Measurements from ENCODE around the gene EEF1G.

EEF1G gene

DNA sequence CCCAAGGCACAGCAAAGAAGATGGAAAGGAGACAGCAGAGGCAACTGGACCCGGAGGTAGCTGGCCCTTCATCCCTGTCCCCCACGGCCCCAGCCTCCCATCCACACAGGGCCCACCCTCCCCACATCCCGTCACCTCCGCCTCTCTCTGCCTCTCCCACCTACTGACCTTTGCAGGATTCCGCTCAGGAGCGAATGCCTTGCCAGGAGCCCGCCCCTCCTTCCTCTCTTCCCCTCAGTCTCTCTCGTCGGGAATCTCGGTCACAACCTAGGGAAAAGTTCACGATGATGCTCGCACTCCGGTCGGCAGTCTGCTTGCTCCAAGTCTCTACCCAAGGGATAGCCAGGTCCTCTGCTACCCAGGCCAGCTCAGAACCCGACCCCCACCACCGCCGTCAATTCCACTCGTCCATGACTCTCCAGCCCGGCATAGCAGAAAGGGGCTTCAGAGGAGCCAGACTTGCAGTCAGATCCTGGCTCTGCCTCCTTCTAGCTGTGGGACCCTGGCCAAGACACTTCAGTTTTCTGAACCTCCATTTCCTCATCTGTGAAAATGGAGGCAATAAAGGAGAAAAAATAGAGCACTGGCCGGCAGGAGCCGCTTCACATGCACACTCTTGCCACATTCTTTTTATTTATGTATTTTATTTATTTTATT lies 37.3 kb downstream of the EEF1G start:
- no peak for DNase-seq

DNA sequence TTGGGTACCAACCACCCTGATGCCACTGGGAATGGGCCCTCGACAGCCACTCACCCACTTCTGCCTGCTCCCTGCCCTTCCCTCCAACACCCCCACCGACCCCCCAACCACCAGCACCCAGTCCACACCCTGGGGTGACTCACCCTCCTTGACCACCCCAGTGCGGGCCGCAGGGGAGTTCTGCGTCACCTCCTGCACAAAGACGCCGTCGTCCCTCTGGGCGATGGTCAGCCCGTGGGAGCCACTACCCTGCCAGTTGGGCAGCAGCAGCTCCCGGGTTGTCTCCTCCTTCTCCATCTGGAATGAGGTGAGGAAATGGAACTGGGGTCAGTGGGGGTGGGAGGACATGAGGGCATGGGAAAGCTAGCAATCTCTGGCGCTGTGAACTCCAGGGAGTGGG lies 37.9 kb downstream of the EEF1G start:
- DNase-seq = no peak

DNA sequence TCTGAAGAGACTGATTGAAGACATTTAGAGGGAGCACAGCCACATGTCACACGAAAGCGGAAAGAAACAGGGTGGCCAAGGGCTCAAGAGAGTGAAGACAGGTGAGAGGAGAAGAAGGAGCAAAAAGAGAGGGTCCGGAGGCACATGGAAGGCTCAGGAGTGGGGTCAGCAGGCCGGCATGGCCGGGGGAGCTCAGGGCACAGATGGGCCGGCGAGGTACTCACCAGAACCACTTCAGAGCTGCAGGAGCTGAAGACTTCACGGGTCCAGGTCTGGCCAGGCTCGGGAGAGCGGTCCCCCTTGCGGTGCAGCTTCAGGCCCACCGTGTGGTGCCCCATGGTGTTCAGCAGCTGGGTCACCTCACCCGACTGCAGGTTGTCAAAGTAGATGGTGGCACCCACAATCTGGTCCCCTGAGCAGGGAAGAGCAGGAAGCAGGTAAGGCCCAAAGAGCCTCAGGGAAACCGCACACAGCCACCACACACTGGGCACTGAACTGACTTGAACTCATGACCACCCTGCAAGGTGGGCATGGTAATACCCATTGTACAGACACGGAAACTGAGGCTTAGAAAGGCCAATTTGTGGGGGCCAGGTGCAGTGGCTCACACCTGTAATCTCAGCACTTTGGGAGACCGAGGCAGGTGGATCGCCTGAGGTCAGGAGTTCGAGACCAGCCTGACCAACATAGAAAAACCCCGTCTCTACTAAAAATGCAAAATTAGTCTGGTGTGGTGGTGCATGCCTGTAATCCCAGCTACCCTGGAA lies 38.7 kb downstream of the EEF1G start:
- no peak for DNase-seq

DNA sequence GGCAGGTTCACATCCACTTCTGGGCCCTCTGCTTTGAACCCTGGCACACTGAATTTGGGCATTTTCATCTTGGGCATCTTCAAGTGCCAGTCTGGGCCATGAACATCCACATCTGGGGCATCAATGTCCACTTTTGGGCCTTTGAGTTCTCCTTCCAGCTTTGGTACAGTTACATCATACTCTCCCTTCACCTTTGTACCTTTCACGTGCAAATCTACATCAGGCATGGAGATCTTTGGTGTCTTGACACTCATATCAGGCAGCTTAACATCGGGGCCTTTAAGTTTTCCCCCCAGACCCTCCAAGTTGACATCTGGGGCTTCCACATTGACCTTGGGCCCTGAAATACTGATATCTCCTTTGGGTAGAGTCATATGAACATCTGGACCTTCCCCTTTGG lies 41.6 kb downstream of the EEF1G start:
- DNase-seq = no peak

DNA sequence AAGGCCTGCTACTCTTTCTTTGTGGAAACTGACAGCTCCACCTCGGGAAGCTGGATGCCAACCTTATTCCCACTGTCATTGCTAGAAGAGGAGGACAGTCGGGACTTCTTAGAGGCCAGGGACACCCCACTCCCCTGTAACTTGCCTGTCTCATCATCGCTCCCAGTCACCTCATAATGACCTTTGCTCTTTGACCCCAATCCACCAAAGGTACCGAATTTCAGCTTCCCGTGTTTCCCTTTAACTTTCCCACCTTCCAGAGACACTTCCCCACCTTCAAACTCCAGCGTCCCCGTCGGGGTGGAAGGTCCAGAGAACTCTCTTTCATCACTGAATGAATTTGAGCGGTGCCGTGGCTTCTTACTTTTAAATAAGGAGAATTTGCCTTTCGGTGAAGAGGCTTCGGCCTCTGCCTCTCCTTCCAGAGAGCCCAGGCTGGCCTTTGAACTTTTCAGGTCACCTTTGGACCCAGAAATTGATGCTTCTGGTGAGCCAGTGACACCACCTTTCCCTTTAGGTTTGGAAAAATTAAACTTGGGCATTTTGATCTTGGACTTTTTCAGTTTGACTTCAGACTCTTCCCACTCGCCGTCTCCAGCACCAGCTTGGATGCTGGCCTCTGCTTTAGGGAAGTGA lies 56.8 kb downstream of the EEF1G start:
- DNase-seq = no peak

DNA sequence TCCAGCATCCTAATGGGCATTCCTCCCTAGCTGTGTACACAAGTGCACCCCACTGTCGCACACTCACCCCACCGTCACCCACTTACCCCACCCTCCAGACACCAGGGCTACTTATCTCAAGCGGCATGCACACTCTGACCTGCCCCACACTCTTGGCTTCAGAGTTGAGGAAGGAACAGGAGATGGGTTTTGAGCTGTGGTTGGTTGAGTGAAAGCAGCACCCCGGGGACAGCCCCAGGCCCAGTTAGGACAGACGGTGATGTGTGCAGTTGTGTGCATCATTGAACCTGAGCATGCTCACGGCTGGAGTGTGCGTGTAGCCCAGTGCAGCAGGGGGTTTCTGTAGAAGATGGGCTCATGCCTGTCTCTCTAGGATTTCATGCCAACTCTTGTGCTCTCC lies 59.5 kb downstream of the EEF1G start:
- DNase-seq = no peak

DNA sequence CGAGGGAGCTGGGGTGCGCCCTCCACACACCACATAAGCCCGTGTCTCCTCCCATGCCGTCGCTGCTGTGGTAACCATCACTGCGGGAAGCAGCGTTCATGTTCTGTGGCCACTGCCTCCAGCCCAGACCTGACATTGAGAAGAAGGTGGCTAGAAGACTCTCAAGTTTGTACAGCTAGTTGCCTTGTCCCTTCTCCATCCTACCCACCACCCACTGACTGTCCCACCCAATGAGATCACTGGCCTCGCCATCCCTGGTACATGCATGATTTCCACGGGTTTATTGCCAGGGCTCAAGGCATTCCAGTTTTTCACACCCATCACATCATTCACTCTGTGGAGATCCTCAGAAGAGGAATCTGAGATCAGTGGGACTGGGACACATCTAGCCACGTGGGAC lies 60.1 kb downstream of the EEF1G start:
- no peak for DNase-seq

DNA sequence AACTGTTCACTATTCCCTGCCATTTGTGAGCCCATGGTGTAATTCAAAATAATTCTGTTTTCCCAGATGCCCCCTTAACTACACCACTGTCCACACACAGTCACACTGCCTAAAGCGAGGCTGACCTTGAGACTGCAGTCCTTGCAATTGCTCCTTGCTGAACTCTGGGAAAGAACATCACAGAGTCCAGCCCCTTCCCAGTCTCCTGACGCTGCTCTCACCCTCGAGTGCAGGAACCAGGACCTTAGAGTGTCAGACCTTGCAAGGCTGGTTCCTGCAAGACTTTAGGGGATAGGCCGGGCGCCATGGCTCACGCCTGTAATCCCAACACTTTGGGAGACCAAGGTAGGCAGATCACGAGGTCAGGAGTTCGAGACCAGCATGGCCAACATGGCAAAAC lies 60.7 kb downstream of the EEF1G start:
- no peak for DNase-seq
